NCI-H128 (cell line): ENCODE results near the gene MTRF1.

Experiments used
- DNase-seq: peaks from one replicate; lab custom pipeline; 2025; ENCODE audit not compliant: unreplicated experiment; lab: John Stamatoyannopoulos, UW

MTRF1 gene

GRCh38 chr13:41263261-41263971, at the start of gene MTRF1:
MTRF1 (minus strand) TSS chr13:41263576; CDS start chr13:41260907, 2,669 bp downstream.
- DNase-seq = peak; percentile 55

- no peak for DNase-seq
Measured at GRCh38 chr13:41313117-41313516, 49.7 kb upstream of the MTRF1 start.

DNA sequence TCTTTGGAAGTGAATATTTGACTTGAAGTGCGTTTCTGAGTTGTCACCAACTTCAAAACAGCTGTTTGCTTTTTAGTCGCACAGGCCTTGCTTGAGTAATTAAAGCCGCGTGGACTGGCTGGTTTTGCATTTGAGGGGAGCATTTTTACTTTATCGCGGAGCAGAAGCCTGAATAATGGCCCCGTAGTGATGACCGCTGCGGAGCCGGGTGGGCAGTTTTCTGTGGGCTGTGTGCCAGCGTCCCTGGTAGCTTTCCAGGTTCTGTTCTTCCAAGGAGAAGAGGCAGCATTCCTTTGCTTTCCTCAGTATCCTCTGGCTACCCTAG, 48.8 kb upstream of the MTRF1 start:
- DNase-seq = no peak

- no peak for DNase-seq
Measured at GRCh38 chr13:41311406-41312175, 48.2 kb upstream of the MTRF1 start.

GRCh38 chr13:41310963-41311405, 47.6 kb upstream of the MTRF1 start, which contains the start of gene NAA16:
NAA16 (plus strand) TSS chr13:41311267; CDS start chr13:41311529, 262 bp downstream.
- DNase-seq = peak; percentile 86

- no peak for DNase-seq
Measured at GRCh38 chr13:41307884-41308640, 44.7 kb upstream of the MTRF1 start.

DNA sequence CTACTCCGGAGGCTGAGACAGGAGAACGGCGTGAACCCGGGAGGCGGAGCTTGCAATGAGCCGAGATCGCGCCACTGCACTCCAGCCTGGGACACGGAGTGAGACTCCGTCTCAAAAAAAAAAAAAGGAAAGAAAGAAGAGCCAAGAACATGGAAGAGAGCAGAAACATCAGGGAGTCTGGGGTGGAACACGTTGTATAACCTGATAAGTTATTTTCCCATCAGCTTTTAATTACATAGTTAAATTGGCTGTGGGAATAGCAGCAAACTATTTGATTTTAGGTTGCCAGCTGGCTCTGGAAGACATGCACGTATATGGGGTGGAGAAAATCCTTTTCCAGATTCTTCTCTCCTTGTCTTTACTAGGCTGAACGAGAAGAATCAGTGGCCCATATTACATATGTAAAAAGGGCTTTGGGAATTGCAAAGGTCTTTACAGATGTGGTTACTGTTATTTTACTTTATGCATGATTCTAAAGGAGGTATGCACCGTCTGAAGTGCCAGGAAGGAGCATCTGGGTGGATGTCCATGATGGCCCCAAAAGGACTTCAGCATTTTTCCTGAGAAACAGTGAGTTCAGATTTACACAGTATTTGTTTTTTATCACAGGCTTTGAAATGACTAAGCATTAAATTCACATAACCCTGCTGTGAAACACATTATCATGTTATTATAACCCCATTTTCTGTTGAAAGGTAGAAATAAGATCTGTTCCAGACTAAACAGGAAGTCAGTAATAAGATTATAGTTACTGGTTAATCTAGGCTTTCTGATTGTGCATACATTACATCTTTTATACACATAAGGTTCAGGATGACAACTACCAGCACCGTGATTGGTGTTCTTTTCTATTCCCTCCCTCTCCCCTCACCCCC, 43.1 kb upstream of the MTRF1 start:
- DNase-seq = no peak

- no peak for DNase-seq
Measured at GRCh38 chr13:41304551-41304950, 41.2 kb upstream of the MTRF1 start.

- no peak for DNase-seq
Measured at GRCh38 chr13:41302743-41303142, 39.4 kb upstream of the MTRF1 start.

DNA sequence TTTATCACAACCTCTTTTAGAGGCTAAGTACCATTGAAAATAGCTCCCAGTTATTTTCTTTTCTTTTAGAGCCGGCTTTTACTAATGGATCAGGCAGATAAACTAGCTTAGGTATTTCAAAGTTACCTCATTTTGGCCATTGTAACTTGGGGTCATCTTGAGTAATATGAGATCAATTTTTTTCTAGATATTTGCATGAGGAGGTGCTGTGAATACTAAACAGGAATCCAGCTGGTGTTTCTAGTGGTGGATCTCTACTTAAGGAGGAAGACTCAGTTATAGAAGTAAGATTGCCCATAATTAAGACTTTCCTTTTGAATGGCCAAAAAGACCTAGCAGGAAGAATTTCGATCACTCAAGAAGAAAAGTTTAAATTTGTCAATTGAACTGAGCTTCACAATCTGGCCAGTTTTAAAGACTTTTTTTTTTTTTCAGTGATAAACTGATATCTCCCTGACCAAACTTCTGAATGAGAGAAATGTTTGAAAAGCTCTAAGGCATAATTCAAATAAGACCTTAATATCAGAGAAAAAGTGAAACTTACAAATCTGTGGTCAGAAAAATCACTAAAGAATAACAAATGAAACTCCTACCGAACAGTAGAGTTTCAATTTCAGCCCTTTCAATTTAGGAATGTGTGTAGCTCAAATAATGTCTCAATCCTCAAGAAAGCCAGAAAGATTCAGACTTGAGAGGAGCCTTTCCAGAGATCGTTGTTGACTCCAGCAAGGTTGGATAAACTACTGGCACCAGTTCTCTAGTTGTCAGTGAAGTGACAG, 36.1 kb upstream of the MTRF1 start:
- DNase-seq = no peak

DNA sequence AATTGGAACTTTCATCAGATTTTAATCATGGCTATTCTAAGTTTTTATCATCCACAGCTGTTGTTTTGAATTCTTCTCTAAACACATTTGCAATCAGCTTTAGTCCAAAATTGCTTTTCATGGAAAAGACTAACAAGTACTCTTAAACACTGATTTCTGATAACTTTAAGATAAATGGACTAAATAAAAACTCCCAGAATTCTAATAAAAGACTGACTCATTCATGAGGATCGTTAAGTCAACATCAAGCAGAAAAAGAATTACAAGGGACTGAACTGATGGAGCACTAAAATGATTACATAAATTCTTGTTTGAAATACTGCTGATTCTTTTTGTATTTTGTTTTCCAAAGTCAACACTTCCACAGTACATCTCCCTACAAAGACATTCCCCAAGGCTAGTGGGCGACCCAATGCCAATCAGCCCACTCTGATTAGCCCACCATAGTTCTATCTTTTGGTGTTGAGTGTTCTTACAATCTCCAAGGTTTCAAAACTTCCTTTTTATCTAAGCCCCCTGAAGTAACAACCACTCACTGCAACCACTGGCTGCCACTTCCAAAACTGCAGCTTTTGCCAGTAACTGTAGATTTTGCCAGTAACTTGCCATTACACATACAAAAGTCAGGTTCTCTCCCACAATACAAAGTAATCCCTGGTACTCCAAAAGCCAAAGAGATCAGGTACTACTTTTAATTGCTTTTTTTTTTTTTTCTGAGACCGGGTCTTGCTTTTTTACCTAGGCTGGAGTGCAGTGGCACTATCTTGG, 33.7 kb upstream of the MTRF1 start:
- DNase-seq = no peak

GRCh38 chr13:41295973-41296372, 32.6 kb upstream of the MTRF1 start:
- DNase-seq = no peak

DNA sequence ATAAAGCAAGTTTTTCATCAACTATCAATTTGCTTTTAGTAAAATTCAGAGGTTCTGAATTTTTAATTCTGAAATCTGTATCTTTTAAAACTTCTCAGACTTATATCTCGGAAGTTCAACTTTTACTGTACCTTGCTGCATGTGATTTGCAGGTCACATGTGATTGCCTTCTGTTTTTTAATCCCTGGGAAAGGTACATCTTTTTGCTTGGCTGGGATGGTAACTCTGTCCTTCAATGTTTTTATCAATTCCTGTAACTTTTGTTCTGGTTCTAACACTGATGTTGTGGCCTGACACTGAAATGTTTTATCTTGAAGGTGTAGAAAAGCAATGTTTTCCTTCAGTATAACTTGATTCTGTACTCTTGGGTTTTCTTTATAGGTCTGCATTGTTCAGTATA, 31.5 kb upstream of the MTRF1 start:
- DNase-seq = no peak

GRCh38 chr13:41293272-41293671, 29.9 kb upstream of the MTRF1 start:
- no peak for DNase-seq

GRCh38 chr13:41291246-41291645, 27.9 kb upstream of the MTRF1 start:
- no peak for DNase-seq

DNA sequence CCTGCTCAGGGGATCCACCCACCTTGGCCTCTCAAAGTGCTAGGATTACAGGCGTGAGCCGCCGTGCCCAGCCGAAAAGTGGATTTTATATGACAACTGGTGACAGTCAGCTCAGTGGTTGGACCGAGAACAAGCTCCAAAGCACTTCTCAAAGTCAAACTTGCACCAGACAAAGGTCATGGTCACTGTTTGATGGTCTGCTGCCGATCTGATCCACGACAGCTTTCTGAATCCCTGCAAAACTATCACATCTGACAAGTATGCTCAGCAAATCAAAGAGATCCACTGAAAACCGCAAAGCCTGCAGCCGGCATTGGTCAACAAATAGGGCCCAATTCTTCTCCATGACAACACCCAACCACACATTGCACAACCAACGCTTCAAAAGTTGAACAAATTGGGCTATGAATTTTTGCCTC, 26.1 kb upstream of the MTRF1 start:
- no peak for DNase-seq

DNA sequence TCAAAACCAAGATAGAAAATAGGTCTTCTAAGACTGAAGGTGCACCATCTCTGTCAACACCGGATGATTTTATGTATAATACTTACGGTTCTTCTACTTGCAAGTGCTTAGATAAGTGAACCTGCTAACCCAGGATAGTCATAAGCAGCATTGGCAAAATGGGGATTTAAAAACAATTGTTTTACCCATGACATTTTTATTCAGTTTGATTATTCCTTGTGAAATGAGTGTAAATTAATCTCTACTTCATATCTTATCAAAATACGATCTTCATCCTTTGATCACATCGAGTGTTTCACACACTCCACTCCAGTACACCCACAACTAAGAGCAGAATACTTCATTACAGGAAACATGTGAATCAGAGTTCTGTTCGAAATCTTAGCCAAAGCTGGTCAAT, 23.0 kb upstream of the MTRF1 start:
- no peak for DNase-seq

DNA sequence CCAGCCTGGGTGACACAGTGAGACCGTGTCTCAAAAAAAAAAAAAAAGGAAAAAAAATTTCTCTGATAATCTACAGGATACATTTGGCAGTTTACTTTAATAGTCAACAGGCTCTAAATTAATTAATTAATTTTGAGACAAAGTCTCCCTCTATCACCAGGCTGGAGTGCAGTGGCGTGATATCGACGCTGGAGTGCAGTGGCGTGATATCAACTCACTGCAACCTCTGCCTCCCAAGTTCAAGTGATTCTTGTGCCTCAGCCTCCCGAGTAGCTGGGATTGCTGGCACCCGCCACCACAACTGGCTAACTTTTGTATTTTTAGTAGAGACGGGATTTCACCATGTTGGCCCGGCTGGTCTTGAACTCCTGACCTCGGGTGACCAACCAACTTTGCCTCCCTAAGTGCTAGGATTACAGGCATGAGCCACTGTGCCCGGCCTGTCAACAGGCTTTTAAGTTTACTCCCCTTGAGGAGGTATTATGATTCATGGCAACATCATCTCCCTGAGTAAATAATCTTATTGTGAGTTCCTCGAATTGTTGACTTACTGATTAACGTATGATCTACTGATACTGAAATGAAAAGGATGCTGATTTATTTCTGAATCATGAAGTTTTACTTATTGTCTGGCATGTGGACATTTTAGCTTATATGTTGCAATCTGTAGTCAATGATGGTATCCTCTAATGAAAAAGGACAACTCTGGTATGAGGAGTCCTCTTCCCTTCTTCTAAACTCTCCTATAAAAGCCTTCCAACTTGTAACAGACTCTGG, 21.3 kb upstream of the MTRF1 start:
- DNase-seq = no peak
